Measurements from ENCODE around the gene ZNF385B.

Gene ZNF385B

DNA sequence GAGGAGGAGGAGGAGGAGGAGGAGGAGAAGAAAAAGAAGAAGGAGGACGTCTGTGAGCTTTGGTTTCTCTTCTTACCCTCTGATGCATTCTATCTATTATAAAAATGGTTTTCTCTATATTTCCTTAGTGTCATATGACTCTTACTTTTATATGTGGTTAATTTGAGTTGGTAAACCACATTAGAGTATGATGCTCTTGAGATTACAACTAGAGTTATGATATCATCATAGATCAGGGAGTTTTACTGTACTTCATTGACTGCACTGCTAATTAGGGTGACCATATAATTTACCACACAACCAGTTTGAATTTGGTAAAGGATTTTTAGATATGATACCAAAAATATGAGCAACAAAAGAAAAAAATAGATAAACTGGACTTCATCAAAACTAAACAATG, 166.4 kb downstream of the ZNF385B start:
- FAIRE-seq = no peak
- DNase-seq (ENCODE audit: insufficient read length) = no peak
- no peak for TF ChIP-seq POLR2A (IDR thresholded peaks at IDR 0.05; ENCODE audit: low read depth, low read length)
- TF ChIP-seq POLR2AphosphoS5 (IDR thresholded peaks at IDR 0.05; ENCODE audit: low read depth, low read length) = no peak
- no peak for TF ChIP-seq TAF1 (IDR thresholded peaks at IDR 0.05; ENCODE audit: borderline replicate concordance, low read depth, low read length)

DNA sequence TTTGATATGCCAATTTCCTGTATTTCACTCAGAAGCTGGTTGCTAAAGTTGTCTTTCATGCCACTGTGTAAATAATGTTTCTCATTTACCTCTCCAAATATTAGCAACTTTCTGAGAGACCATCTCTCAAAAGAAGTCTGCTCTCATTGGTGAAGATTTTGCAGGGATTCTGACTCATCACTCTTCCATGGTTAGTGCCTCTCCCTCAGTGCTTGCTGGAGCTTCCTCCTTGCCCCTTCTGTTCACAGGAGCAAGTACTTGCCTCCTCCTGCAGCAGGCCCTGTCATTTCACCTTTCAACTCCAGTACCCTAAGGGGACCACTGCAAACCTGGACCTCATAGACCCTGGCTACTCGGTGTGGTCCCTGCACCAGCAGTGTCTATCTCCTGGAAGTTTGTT, 168.8 kb downstream of the ZNF385B start:
- FAIRE-seq = no peak
- no peak for DNase-seq (ENCODE audit: insufficient read length)
- TF ChIP-seq TAF1 (IDR thresholded peaks at IDR 0.05; ENCODE audit: borderline replicate concordance, low read depth, low read length) (no peak), POLR2AphosphoS5 (IDR thresholded peaks at IDR 0.05; ENCODE audit: low read depth, low read length) (no peak), POLR2A (IDR thresholded peaks at IDR 0.05; ENCODE audit: low read depth, low read length) (no peak)

DNA sequence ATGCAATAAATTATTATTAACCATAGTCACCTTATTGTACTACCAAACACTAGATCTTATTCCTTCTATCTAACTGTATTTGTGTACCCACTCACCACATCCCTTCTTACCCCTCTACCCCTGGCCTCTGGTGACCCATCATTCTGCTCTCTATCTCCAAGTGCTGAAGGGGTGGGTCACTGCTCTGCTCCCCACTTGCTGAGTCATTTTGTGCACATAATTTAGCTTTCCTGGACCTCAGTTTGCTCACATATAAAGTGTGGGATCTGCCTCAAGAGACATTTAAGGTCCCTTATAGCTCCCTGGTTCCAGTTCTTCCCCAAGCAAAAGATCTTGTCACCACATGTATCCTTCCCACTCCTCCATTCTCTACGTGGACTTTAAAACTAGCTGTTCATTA, 169.4 kb downstream of the ZNF385B start:
- TF ChIP-seq POLR2A (IDR thresholded peaks at IDR 0.05; ENCODE audit: low read depth, low read length) (no peak), POLR2AphosphoS5 (IDR thresholded peaks at IDR 0.05; ENCODE audit: low read depth, low read length) (no peak), TAF1 (IDR thresholded peaks at IDR 0.05; ENCODE audit: borderline replicate concordance, low read depth, low read length) (no peak)
- FAIRE-seq (no peak), DNase-seq (ENCODE audit: insufficient read length) (no peak)

DNA sequence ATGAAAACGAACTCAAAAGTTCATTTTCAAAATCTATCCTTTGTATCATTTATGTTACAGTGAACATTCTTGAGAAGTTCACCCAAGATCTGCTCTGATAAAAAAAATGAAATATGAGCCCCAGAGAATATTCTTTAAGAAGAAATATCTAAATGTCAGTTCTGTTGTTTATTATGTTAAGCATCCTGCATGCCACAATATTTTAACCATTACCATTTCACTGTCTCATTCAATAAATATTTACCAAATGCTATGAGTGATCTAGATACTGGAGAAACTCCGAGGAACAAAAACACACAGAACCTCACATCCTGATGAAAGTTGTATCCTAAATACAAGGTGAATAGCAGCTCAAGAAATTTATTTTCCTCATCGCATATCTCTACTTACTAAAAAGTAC, 170.2 kb downstream of the ZNF385B start:
- no peak for DNase-seq (ENCODE audit: insufficient read length)
- no peak for FAIRE-seq
- TF ChIP-seq POLR2A (IDR thresholded peaks at IDR 0.05; ENCODE audit: low read depth, low read length) (no peak), POLR2AphosphoS5 (IDR thresholded peaks at IDR 0.05; ENCODE audit: low read depth, low read length) (no peak), TAF1 (IDR thresholded peaks at IDR 0.05; ENCODE audit: borderline replicate concordance, low read depth, low read length) (no peak)

DNA sequence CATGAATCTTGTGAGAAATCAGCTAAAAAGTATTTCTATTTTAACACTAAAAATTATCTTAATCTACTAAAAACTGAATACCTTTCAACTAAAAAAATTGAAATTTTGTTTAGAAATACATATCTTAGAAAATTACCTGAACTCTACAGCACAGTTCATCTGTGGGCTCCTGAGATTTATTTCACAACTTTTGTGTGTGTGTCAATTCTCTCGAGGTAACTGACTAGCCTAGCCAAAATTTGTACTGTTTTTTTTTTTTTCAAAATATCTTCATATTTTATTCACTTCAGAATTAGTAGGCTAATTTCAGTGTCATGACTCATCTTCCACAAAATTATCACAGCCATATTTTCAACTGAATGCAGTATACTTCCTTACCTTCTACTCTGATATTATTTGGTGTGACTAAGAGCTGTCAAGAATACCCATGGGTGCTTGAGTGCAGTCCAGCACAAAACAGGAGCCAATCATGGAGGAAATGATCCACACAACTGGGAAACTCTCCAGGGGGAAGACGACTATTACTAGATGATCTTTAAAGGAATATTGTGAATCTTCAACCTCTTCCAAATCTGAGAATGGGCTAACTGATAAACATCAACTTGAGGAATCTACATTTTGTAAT, 174.6 kb downstream of the ZNF385B start:
- FAIRE-seq (no peak), DNase-seq (ENCODE audit: insufficient read length) (no peak)
- TF ChIP-seq TAF1 (IDR thresholded peaks at IDR 0.05; ENCODE audit: borderline replicate concordance, low read depth, low read length) = no peak

DNA sequence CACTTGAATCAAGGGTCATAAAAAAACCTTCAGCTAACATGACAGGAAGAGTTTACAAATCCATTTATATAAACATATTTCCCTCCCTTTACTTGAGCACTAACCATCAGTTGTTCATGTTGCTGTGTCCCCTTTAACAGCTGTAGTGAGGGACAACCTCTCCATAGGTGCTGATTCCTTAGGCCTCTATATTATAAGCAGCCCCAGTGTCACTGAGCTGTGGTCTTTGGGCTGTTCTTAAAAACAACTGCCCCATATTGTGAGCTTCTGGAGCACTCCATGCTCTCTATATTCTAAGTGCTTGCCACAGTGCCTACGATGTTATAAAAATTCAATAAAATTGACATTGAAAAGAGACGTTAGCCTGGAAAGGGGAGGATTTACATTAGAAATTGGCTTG, 175.3 kb downstream of the ZNF385B start:
- TF ChIP-seq TAF1 (IDR thresholded peaks at IDR 0.05; ENCODE audit: borderline replicate concordance, low read depth, low read length) = no peak
- TF ChIP-seq POLR2A (IDR thresholded peaks at IDR 0.05; ENCODE audit: low read depth, low read length) = no peak
- TF ChIP-seq POLR2AphosphoS5 (IDR thresholded peaks at IDR 0.05; ENCODE audit: low read depth, low read length) = no peak
- DNase-seq (ENCODE audit: insufficient read length) = no peak
- FAIRE-seq = no peak

DNA sequence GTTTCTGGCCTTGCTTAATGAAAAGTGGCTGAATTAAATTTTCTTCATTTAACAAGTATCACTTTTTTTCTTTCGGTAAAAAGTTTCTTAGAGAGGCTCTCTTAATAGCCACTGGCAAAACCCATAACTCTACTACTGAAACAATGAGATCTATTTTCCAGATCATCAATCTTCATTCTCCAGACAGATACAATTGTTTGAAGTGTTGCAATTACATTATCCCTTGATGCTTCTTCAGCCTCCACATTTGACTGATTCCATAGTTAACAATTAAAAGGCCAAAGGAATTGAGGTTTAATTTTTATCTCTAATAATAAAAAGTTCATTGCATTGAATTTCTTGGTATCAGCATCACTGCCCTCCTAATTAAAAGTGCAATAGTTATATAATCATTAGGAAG, 176.3 kb downstream of the ZNF385B start:
- no peak for TF ChIP-seq POLR2AphosphoS5 (IDR thresholded peaks at IDR 0.05; ENCODE audit: low read depth, low read length)
- no peak for TF ChIP-seq TAF1 (IDR thresholded peaks at IDR 0.05; ENCODE audit: borderline replicate concordance, low read depth, low read length)
- no peak for TF ChIP-seq POLR2A (IDR thresholded peaks at IDR 0.05; ENCODE audit: low read depth, low read length)
- FAIRE-seq = no peak
- no peak for DNase-seq (ENCODE audit: insufficient read length)

DNA sequence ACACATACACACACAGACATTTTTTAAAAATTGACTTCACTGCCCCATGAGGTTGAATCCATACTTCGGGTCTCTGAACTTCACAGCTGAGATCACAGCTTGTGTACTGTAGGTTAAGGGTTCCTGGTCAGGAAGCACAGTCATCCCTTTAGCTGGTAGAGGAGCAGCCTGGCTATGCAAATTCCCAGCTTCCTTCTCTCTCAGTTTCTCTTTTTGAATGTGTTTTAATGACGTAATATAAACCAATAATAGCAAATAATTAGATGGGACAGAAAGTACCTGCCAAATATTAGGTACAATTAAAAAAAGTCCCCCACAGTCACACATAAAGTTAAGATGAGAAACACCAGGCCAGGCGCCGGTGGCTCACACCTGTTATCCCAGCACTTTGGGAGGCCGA, 178.7 kb downstream of the ZNF385B start:
- peak; percentile 48 for FAIRE-seq
- no peak for DNase-seq (ENCODE audit: insufficient read length)
- TF ChIP-seq POLR2AphosphoS5 (IDR thresholded peaks at IDR 0.05; ENCODE audit: low read depth, low read length) = no peak
- no peak for TF ChIP-seq TAF1 (IDR thresholded peaks at IDR 0.05; ENCODE audit: borderline replicate concordance, low read depth, low read length)
- no peak for TF ChIP-seq POLR2A (IDR thresholded peaks at IDR 0.05; ENCODE audit: low read depth, low read length)

DNA sequence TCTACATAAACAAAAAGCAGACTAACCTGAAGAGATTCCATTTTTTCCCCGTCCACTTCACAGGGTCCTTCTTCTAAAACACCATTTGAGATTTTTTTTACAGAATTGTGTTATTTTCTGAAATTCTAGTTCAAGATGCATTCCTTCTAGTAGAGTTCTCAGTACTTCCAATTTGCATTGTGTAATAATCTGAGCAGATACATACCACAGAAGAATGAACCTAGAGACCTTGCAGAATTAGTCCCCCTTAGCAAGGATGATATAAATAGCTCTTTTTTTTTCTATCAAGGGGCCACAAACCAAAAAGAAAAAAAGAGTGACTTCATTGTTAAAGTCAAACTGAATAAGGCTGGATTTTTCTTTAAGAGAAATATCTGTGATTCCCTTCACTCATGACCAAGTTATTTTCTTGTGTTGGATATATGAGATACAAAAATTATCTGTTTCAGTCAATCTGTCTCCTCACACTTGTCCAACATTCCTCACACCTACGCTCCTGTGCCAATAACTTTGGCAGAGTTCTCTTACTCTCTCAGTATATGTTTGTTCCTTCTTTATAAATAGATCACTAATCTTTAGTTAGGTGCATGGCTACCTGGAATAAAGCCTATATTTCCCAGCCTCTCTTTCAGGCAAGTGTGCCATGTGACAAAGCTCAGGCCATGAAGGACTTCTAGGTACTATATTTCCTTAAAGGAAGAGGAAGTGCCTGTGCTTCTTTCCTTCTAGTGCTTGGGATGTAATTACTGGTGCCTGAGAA, 183.5 kb downstream of the ZNF385B start:
- no peak for DNase-seq (ENCODE audit: insufficient read length)
- no peak for TF ChIP-seq POLR2A (IDR thresholded peaks at IDR 0.05; ENCODE audit: low read depth, low read length)
- no peak for TF ChIP-seq TAF1 (IDR thresholded peaks at IDR 0.05; ENCODE audit: borderline replicate concordance, low read depth, low read length)
- no peak for TF ChIP-seq POLR2AphosphoS5 (IDR thresholded peaks at IDR 0.05; ENCODE audit: low read depth, low read length)
- no peak for FAIRE-seq

DNA sequence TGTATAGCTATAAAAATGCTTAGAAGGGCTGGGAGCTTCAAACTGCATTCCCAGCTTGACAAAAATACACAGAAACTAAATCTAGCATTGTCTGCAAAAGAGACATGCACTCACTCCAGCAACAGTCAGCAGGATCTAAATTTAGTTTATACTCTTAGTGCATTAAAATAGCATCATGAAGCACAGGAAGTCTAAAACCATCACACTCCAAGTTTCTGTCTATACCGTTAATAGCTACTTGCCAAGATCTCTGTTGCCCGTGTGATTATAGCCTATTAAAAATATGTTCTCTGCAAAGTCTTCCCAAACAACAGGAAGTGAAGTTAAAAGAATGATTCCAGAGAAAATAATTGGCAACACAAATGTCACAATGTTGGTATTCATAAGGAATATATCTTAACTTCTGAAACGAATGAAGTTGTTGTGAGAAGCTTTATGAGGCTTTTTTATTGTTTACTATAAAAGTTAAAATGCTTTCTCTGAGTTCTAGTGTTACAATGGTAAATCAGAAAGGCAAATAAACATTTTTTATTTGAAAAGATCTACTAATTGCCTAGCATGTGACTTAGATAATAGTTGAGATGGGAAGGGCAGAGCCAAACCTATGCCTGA, 184.2 kb downstream of the ZNF385B start:
- no peak for TF ChIP-seq POLR2AphosphoS5 (IDR thresholded peaks at IDR 0.05; ENCODE audit: low read depth, low read length)
- no peak for TF ChIP-seq POLR2A (IDR thresholded peaks at IDR 0.05; ENCODE audit: low read depth, low read length)
- TF ChIP-seq TAF1 (IDR thresholded peaks at IDR 0.05; ENCODE audit: borderline replicate concordance, low read depth, low read length) = no peak
- FAIRE-seq = no peak
- no peak for DNase-seq (ENCODE audit: insufficient read length)

DNA sequence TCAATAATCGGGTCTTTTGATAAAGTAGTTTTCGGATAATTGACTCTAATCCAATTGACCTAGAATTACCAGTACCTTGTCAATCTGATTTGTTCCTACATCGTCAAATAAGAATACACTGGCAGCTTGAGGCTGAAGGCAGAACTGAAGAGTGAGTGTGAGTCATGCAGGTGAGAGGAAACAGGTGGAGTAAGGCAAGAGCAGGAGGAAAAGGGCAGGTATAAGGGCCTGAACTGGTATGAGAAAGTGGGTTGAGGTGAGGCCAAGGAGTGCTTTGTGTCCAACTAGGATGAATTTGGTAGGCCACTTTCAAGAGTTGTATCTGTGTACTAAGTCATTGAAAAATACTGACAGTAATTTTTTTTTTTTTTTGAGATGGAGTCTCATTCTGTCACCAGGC, 186.0 kb downstream of the ZNF385B start:
- TF ChIP-seq POLR2A (IDR thresholded peaks at IDR 0.05; ENCODE audit: low read depth, low read length) (no peak), POLR2AphosphoS5 (IDR thresholded peaks at IDR 0.05; ENCODE audit: low read depth, low read length) (no peak), TAF1 (IDR thresholded peaks at IDR 0.05; ENCODE audit: borderline replicate concordance, low read depth, low read length) (no peak)
- FAIRE-seq (no peak), DNase-seq (ENCODE audit: insufficient read length) (no peak)
